ENCODE results near the gene ADIPOR2. TPM values are rescaled to one million over a fixed set of nuclear protein-coding genes. Genes with fewer than 3 reads are reported as not detected.
"Not testable (repeated sequence)": the region's sequence is repeated elsewhere in the genome, so short reads cannot be mapped to it uniquely, and the experiment has no call there.

Gene ADIPOR2
- polyA plus RNA-seq, 4 donors, result 41.7 to 47.7 (median 46.7) TPM

GRCh38 chr12:1702713-1703112 is 11.8 kb downstream of the ADIPOR2 start:
- DNase-seq (ENCODE audit: low read depth in 4 of 4, low spot score in 2 of 4), result no peak

- DNase-seq (ENCODE audit: low read depth in 4 of 4, low spot score in 2 of 4), result no peak
Observed at GRCh38 chr12:1703771-1704722, 13.2 kb downstream of the ADIPOR2 start.

- no peak for DNase-seq (ENCODE audit: low read depth in 4 of 4, low spot score in 2 of 4)
Observed at GRCh38 chr12:1705774-1706631, 15.1 kb downstream of the ADIPOR2 start.

- no peak for DNase-seq (ENCODE audit: low read depth in 4 of 4, low spot score in 2 of 4)
Observed at GRCh38 chr12:1706632-1706980, 15.7 kb downstream of the ADIPOR2 start.

DNA sequence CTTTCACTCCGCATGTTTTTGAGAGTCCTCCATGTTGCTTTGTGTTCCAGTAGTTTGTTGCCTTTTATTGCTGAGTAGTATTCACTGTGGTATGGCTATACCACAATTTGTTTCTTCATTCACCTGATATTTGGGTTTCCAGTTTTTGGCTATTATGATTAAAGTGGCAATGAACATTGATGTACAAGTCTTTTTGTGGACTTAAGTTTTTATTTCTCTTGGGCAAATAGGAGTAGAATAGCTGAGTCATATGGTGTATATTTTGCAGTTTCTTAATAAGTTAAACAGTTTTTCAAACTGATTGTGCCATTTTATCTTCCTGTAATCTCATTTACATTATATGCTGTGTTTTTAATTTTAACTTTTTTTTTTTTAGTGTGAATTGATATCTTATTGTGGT is 16.2 kb downstream of the ADIPOR2 start:
- no peak for DNase-seq (ENCODE audit: low read depth in 4 of 4, low spot score in 2 of 4)

- DNase-seq (ENCODE audit: low read depth in 4 of 4, low spot score in 2 of 4), result not testable (repeated sequence)
Observed at GRCh38 chr12:1709968-1710367, 19.1 kb downstream of the ADIPOR2 start.

DNA sequence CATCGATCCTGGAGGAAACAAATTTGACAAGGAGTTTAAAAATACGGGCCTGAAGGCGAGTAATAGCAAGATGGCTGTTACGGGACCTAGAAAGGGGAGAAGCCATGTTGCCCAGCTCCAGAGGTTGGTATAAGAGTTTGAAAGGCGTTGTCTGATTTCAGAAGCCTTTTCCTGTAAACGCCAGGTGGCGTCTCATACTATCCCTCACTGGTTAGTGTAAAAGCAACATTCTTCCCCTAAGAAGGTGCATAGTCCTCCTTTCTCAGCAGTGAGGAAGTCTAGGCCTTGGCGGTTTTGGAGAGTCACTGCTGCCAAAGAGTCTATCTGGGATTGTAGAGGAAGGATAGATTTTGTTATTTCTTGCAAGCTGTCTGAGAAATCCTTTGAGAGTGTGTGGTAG is 20.0 kb downstream of the ADIPOR2 start:
- DNase-seq (ENCODE audit: low read depth in 4 of 4, low spot score in 2 of 4), result not testable (repeated sequence)

DNA sequence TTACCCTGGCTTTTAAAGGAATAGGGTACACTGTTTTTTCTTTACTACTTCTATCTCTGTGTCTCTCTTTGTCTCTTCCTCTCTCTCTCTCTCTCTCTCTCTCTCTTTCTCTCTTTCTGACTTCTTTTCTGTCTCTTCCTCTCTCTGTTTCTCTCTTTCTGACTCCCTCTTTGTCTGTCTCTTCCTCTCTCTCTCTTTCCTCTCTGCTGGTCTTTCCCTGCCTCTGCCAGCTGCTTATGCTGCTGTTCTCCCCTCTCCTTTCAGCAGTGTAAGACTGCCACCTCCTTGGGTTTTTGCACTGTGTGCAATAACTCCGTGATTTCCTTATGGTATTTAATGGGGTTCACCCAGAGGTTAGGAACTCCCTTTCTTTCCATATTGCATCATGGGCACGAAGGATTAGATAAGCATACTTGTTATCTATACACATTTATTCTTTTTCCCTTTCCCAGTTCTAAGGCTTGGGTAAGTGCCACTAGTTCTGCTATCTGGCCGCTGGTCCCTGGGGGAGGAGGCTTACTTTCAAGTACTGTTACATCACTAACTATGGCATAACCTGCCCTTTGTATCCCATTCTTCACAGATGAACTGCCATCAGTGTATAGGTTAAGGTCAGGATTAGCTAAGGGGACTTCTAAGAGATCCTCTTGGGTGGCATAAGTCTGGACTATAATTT is 20.8 kb downstream of the ADIPOR2 start:
- DNase-seq (ENCODE audit: low read depth in 4 of 4, low spot score in 2 of 4), result not testable (repeated sequence)

DNA sequence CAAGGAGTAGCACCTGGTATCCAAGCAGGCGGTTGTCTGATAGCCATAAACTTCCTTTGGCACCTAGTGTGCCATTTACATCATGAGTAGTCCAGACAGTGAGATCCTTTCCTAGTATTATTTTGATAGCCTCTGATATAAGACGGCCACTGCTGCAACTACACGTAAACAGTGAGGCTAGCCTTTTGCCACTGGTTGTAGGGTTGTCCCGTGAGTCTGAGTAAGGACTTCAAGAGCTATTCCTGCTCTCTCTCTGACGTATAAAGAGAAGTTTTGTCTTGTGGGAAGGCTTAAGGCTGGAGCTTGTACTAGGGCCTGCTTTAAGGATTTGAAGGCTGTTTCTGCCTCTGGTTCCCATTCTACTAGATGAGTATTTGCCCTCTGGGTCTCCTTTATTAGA is 21.4 kb downstream of the ADIPOR2 start:
- DNase-seq (ENCODE audit: low read depth in 4 of 4, low spot score in 2 of 4), result not testable (repeated sequence)

DNA sequence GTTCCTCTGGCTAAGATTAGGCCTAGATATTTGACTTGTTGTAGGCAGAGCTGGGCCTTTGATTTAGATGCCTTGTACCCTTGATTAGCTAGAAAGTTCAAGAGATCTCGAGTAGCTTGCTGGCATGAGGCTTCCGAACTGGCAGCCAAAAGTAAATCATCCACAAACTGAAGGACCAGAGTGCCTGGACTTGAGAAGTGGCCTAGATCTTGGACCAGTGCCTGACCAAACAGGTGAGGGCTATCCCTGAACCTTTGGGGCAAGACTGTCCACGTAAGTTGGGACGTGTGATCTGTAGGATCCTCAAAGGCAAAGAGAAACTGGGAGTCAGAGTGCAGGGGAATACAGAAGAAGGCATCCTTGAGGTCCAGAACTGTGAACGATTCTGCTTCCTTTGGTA is 22.0 kb downstream of the ADIPOR2 start:
- not testable (repeated sequence) for DNase-seq (ENCODE audit: low read depth in 4 of 4, low spot score in 2 of 4)

GRCh38 chr12:1713783-1714348 is 23.0 kb downstream of the ADIPOR2 start:
- not testable (repeated sequence) for DNase-seq (ENCODE audit: low read depth in 4 of 4, low spot score in 2 of 4)

GRCh38 chr12:1715459-1715858 is 24.6 kb downstream of the ADIPOR2 start:
- not testable (repeated sequence) for DNase-seq (ENCODE audit: low read depth in 4 of 4, low spot score in 2 of 4)

- no peak for DNase-seq (ENCODE audit: low read depth in 4 of 4, low spot score in 2 of 4)
Observed at GRCh38 chr12:1716215-1716862, 25.5 kb downstream of the ADIPOR2 start.

DNA sequence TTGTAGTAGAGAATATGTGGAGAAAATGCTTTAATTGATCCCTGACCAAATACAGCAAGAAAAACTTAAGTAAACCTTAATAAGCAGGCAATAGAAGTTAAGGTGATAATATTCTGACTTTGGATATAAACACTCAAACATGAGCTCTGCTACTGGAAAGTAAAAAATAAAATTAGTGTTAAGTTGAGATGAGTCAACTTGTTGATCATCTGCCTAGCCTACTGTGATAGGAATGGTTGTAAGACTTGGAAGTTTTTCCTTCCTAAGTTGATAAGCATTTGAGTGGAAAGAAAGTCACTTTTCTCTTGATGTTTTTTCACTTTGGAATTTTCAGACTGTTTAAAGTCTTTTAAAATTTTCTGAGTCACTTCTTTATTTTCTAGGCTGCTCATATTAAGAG is 26.0 kb downstream of the ADIPOR2 start:
- DNase-seq (ENCODE audit: low read depth in 4 of 4, low spot score in 2 of 4), result no peak

- DNase-seq (ENCODE audit: low read depth in 4 of 4, low spot score in 2 of 4), result no peak
Observed at GRCh38 chr12:1719139-1719538, 28.3 kb downstream of the ADIPOR2 start.

GRCh38 chr12:1720494-1720893 is 29.6 kb downstream of the ADIPOR2 start:
- no peak for DNase-seq (ENCODE audit: low read depth in 4 of 4, low spot score in 2 of 4)

- no peak for DNase-seq (ENCODE audit: low read depth in 4 of 4, low spot score in 2 of 4)
Observed at GRCh38 chr12:1723721-1724120, 32.9 kb downstream of the ADIPOR2 start.

DNA sequence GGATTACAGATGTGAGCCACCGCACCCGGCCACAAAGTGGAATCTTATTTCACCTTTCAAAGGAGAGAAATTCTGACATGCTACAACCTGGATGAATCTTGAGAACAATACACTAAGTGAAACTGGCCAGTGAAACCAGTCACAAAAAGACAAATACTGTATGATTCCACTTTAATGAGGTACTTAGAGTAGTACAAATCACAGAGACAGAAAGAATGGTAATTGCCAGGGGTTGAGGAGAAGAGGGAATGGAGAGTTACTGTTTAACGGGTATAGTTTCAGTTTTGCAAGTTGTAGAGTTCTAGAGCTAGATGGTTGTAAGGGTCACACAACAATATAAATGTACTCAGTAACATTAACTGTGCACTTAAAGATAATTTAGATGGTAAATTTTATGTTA is 33.4 kb downstream of the ADIPOR2 start:
- no peak for DNase-seq (ENCODE audit: low read depth in 4 of 4, low spot score in 2 of 4)

DNA sequence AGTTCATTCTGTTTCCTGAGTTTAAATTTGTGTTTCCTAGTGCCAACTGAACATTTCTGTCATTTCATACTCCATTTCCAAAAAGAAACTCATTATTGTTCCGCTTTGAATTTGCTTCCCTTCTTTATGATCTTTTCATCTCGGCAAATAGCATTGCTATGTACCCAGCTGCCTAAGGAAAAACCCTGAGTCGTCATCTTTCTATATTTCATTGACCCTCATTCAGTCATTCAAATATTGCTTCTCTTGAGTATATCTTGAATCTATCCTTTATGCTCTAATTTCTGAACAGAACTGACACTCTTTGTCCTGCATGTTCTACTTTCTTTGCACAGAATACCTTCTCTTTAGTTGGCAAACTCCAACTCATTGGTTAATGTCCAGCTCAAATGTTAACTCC is 35.9 kb downstream of the ADIPOR2 start:
- no peak for DNase-seq (ENCODE audit: low read depth in 4 of 4, low spot score in 2 of 4)

GRCh38 chr12:1728824-1729223 is 38.0 kb downstream of the ADIPOR2 start:
- no peak for DNase-seq (ENCODE audit: low read depth in 4 of 4, low spot score in 2 of 4)

Measured in left renal cortex interstitium (tissue), 4 donors.